NB4 (cell line): ENCODE results near the gene HCN3.
"Not testable (repeated sequence)": the region's sequence is repeated elsewhere in the genome, so short reads cannot be mapped to it uniquely, and the experiment has no call there.

Source experiments
- DNase-seq: peaks from one replicate; pipeline ENCODE4 v3.0.0; 2010; ENCODE audit warnings: low read depth
- H3K4me3 ChIP-seq: one replicate; pipeline ENCODE4 v1.5.1; 2011; ENCODE audit warnings: mild to moderate bottlenecking, low read depth, low read length, moderate library complexity
- CTCF ChIP-seq: IDR thresholded peaks from one replicate; pipeline ENCODE4 v1.5.1; 2012; ENCODE audit warnings: low read depth, low read length
- MAX ChIP-seq: IDR thresholded peaks from 2 replicates; pipeline ENCODE4 v1.6.1; 2011; ENCODE audit warnings: low read depth, low read length
- MYC ChIP-seq: IDR thresholded peaks from 2 replicates; pipeline ENCODE4 v1.6.1; 2011; ENCODE audit warnings: low read depth, low read length
- POLR2A ChIP-seq: IDR thresholded peaks from 2 replicates; pipeline ENCODE4 v1.6.1; 2011; ENCODE audit warnings: mild to moderate bottlenecking; ENCODE audit not compliant: insufficient read length; ENCODE audit errors: extremely low read depth

HCN3 gene

GRCh38 chr1:155287987-155288543 is 10.8 kb downstream of the HCN3 start:
- no peak overlapping the region for H3K4me3 ChIP-seq
- TF ChIP-seq MYC (no peak), MAX (no peak), CTCF (no peak), POLR2A (no peak)
- DNase-seq: no peak

GRCh38 chr1:155291006-155291405 is 13.7 kb downstream of the HCN3 start:
- not testable (repeated sequence) for DNase-seq

GRCh38 chr1:155293086-155293749 is 16.0 kb downstream of the HCN3 start:
- TF ChIP-seq MAX (no peak), MYC (no peak), POLR2A (no peak), CTCF (no peak)
- no peak for DNase-seq
- no peak overlapping the region for H3K4me3 ChIP-seq

More at GRCh38 chr1:155291006-155291405, 13.7 kb downstream of the HCN3 start:
- H3K4me3 ChIP-seq: not testable (repeated sequence)

- no peak overlapping the region for H3K4me3 ChIP-seq
- no peak for DNase-seq
- TF ChIP-seq CTCF (no peak), MYC (no peak), POLR2A (no peak), MAX (no peak)
These were observed 17.4 kb downstream of the HCN3 start for GRCh38 chr1:155294520-155295182.

GRCh38 chr1:155295183-155295941 is 18.1 kb downstream of the HCN3 start:
- TF ChIP-seq CTCF (no peak), MAX (no peak), POLR2A (no peak), MYC (no peak)
- no peak overlapping the region for H3K4me3 ChIP-seq
- DNase-seq: no peak

GRCh38 chr1:155295942-155296267 is 18.6 kb downstream of the HCN3 start:
- no peak overlapping the region for H3K4me3 ChIP-seq
- no peak for DNase-seq
- TF ChIP-seq MAX (no peak), CTCF (no peak)
